HCT116 (cell line): ENCODE results near the gene PTPRC. TPM values are rescaled to one million over a fixed set of nuclear protein-coding genes. Genes with fewer than 3 reads are reported as not detected.

Source experiments
- ATAC-seq: fragments of 200-7000 bp; cut with Tn5 transposase; 2 replicates; pipeline ENCODE4 v1.9.1; 2020; ENCODE audit warnings: mild to moderate bottlenecking, moderate library complexity
- BruUV-seq: library from RNA; stranded (reverse); fragments of 400-500 nt; replicated peaks from 2 replicates; lab custom pipeline; 2021; lab: Mats Ljungman, UMichigan
- CTCF ChIA-PET: fragments of 300-600 bp; sonication (Branson Sonifier 250); formaldehyde crosslinking; loops from one replicate; lab custom pipeline; 2021; ENCODE audit warnings: antibody characterized with exemption; lab: Charles Lee
- POLR2A ChIA-PET: fragments of 300-600, 350-600 bp; sonication (Branson Sonifier 250); formaldehyde crosslinking; loops from one replicate; lab custom pipeline; 2021; ENCODE audit warnings: antibody characterized with exemption; lab: Charles Lee
- RAD21 ChIA-PET, 2 experiments: fragments of 300-600 bp; sonication (Branson Sonifier 250); formaldehyde crosslinking; loops; one replicate each; lab custom pipeline; 2023; ENCODE audit warnings: low total read pairs in 2 of 2; ENCODE audit not compliant: uncharacterized antibody in 2 of 2, unreplicated experiment in 2 of 2, low non-redundant PET in 1 of 2; lab: Charles Lee
- DNase-seq: peaks from one replicate; pipeline ENCODE4 v3.0.0-alpha.2; 2010; ENCODE audit warnings: low read depth, low spot score
- H2AFZ ChIP-seq: fragments of 200-600 bp; shearing (Covaris generic), sonication (generic); 2 replicates; pipeline ENCODE4 v1.6.1; 2017; ENCODE audit warnings: low read depth, mixed run types, mixed read lengths, antibody characterized with exemption, low read length; ENCODE audit not compliant: poor library complexity, severe bottlenecking
- H3K27ac ChIP-seq: 2 replicates; pipeline ENCODE4 v1.5.1; 2012; ENCODE audit warnings: low read depth, low read length
- H3K27me3 ChIP-seq: fragments of 200-600 bp; sonication (generic); 2 replicates; pipeline ENCODE4 v1.6.1; 2016; ENCODE audit warnings: mixed run types, low read length, mixed read lengths; ENCODE audit not compliant: insufficient read depth
- H3K36me3 ChIP-seq, 2 experiments: fragments of 200-500 bp in 1 of 2; fragments of 200-600 bp in 1 of 2; sonication (Bioruptor generic) in 1 of 2; sonication (generic) in 1 of 2; 2 replicates each; pipeline versions ENCODE4 v1.5.1 to v1.6.1; 2014 to 2016; ENCODE audit warnings: low read length in 2 of 2, inconsistent platforms in 1 of 2, mixed read lengths in 1 of 2, mixed run types in 1 of 2; ENCODE audit not compliant: insufficient read depth in 2 of 2, control insufficient read depth in 1 of 2
- H3K4me1 ChIP-seq, 2 experiments: fragments of 200-600 bp in 1 of 2; sonication (generic) in 1 of 2; 2 replicates each; pipeline versions ENCODE4 v1.5.1 to v1.6.1; 2012 to 2017; ENCODE audit warnings: low read length in 2 of 2, inconsistent platforms in 1 of 2, mild to moderate bottlenecking in 1 of 2, mixed read lengths in 1 of 2, mixed run types in 1 of 2, moderate library complexity in 1 of 2; ENCODE audit not compliant: insufficient read depth in 2 of 2, control insufficient read depth in 1 of 2
- H3K4me2 ChIP-seq: fragments of 200-600 bp; sonication (generic); 2 replicates; pipeline ENCODE4 v1.6.1; 2017; ENCODE audit warnings: mixed run types, low read length, mixed read lengths
- H3K4me3 ChIP-seq, 2 experiments: fragments of 200-600 bp in 1 of 2; sonication (generic) in 1 of 2; replicated peaks in 1 of 2; 2 replicates each; pipeline ENCODE4 v1.5.1; 2011 to 2016; ENCODE audit warnings: low read length in 2 of 2, control low read depth in 1 of 2, low read depth in 1 of 2, mild to moderate bottlenecking in 1 of 2, mixed read lengths in 1 of 2, mixed run types in 1 of 2
- H3K79me2 ChIP-seq: fragments of 200-600 bp; sonication (generic); 2 replicates; pipeline ENCODE4 v1.6.1; 2017; ENCODE audit warnings: mild to moderate bottlenecking, mixed run types, low read length, moderate library complexity, mixed read lengths; ENCODE audit not compliant: insufficient read depth
- H3K9ac ChIP-seq: fragments of 200-600 bp; sonication (generic); 2 replicates; pipeline ENCODE4 v1.6.1; 2016; ENCODE audit warnings: low read length, mixed read lengths
- H3K9me2 ChIP-seq: fragments of 200-600 bp; sonication (generic), shearing (Covaris generic); 2 replicates; pipeline ENCODE4 v1.6.1; 2017; ENCODE audit warnings: mixed run types, mild to moderate bottlenecking, moderate library complexity; ENCODE audit not compliant: insufficient read depth
- H3K9me3 ChIP-seq, 2 experiments: fragments of 200-500 bp in 1 of 2; fragments of 200-600 bp in 1 of 2; sonication (Bioruptor generic) in 1 of 2; sonication (generic) in 1 of 2; 2 replicates each; pipeline ENCODE4 v1.6.1; 2014 to 2017; ENCODE audit warnings: low read length in 2 of 2, mixed read lengths in 2 of 2, inconsistent platforms in 1 of 2, low read depth in 1 of 2, mild to moderate bottlenecking in 1 of 2, mixed run types in 1 of 2, moderate library complexity in 1 of 2; ENCODE audit not compliant: control insufficient read depth in 1 of 2, insufficient read depth in 1 of 2
- H4K20me1 ChIP-seq: fragments of 200-600 bp; sonication (generic), shearing (Covaris generic); 2 replicates; pipeline ENCODE4 v1.6.1; 2017; ENCODE audit warnings: mixed run types, mild to moderate bottlenecking, moderate library complexity; ENCODE audit not compliant: insufficient read depth
- CBX3 ChIP-seq: IDR thresholded peaks from 2 replicates; pipeline ENCODE4 v1.6.1; 2012; ENCODE audit warnings: low read depth
- CTCF ChIP-seq, 3 experiments: fragments of 200-600 bp in 1 of 3; sonication (generic) in 1 of 3; IDR thresholded peaks in 2 of 3; conservative IDR thresholded peaks in 1 of 3; 2 replicates each; pipeline ENCODE4 v1.5.1; 2012 to 2017; ENCODE audit warnings: low read depth in 2 of 3, low read length in 2 of 3, antibody characterized with exemption in 1 of 3, borderline replicate concordance in 1 of 3, control low read depth in 1 of 3, mild to moderate bottlenecking in 1 of 3, mixed read lengths in 1 of 3, mixed run types in 1 of 3, moderate library complexity in 1 of 3; ENCODE audit not compliant: insufficient read depth in 1 of 3
- EGR1 ChIP-seq: IDR thresholded peaks from 2 replicates; pipeline ENCODE4 v1.6.1; 2012; ENCODE audit warnings: low read depth
- ELF1 ChIP-seq: IDR thresholded peaks from 2 replicates; pipeline ENCODE4 v1.6.1; 2012; ENCODE audit warnings: low read depth, borderline replicate concordance
- EZH2 ChIP-seq: fragments of 200-600 bp; sonication (generic); IDR thresholded peaks from 2 replicates; pipeline ENCODE4 v1.6.1; 2017; ENCODE audit warnings: antibody characterized with exemption, mixed run types
- EZH2phosphoT487 ChIP-seq: fragments of 200-600 bp; IDR thresholded peaks from 2 replicates; pipeline ENCODE4 v1.6.1; 2018; ENCODE audit warnings: antibody characterized with exemption, borderline replicate concordance
- FOSL1 ChIP-seq: IDR thresholded peaks from 2 replicates; pipeline ENCODE4 v1.6.1; 2012; ENCODE audit warnings: low read depth
- JUND ChIP-seq: IDR thresholded peaks from 2 replicates; pipeline ENCODE4 v1.6.1; 2012
- POLR2A ChIP-seq: IDR thresholded peaks from 2 replicates; pipeline ENCODE4 v1.7.0; 2011; ENCODE audit warnings: borderline replicate concordance; ENCODE audit not compliant: insufficient read depth, insufficient read length; ENCODE audit errors: extremely low read depth
- RAD21 ChIP-seq: IDR thresholded peaks from 2 replicates; pipeline ENCODE4 v1.6.1; 2012; ENCODE audit warnings: low read depth, mild to moderate bottlenecking
- REST ChIP-seq: IDR thresholded peaks from 2 replicates; pipeline ENCODE4 v1.6.1; 2012; ENCODE audit warnings: low read depth
- SIN3A ChIP-seq: IDR thresholded peaks from 2 replicates; pipeline ENCODE4 v1.6.1; 2012; ENCODE audit warnings: low read depth
- SP1 ChIP-seq: IDR thresholded peaks from 2 replicates; pipeline ENCODE4 v1.6.1; 2012; ENCODE audit warnings: low read depth
- SRF ChIP-seq: IDR thresholded peaks from 2 replicates; pipeline ENCODE4 v1.6.1; 2012; ENCODE audit warnings: low read depth
- YY1 ChIP-seq: IDR thresholded peaks from 2 replicates; pipeline ENCODE4 v1.6.1; 2011; ENCODE audit warnings: low read length, low read depth, moderate library complexity, mild to moderate bottlenecking; ENCODE audit not compliant: insufficient replicate concordance; ENCODE audit errors: extremely low read depth
- ZNF274 ChIP-seq: fragments of 200-500 bp; sonication (Bioruptor generic); IDR thresholded peaks from 2 replicates; pipeline ENCODE4 v1.6.1; 2014; ENCODE audit warnings: mild to moderate bottlenecking, low read depth, low read length, inconsistent platforms
- intact Hi-C: fragments of 100-400 bp; cut with micrococcal nuclease; formaldehyde crosslinking; loops from 2 replicates; pipeline ENCODE4 v1.10.0; 2022
- total RNA-seq: library from RNA; stranded (reverse); gene quantifications from one replicate; pipeline ENCODE4 v1.2.1, GENCODE V29; 2021; ENCODE audit not compliant: unreplicated experiment
- TF ChIP-seq, protein P1 (sequence below): IDR thresholded peaks from 2 replicates; pipeline ENCODE4 v1.6.1; 2012

PTPRC gene
- total RNA-seq, 1 experiment from 2014 or later: 1.2 TPM

GRCh38 chr1:198751741-198752140 lies 112.9 kb downstream of the PTPRC start:
- ChIA-PET POLR2A (no interaction called here), CTCF (no interaction called here), RAD21 (no interaction called here)
- Histone ChIP-seq H3K27ac (no peak overlapping the region), H4K20me1 (no peaks in the 10 kb centered on the region), H3K4me3 (no peak overlapping the region), H3K27me3 (no peaks in the 10 kb centered on the region), H3K4me2 (no peak overlapping the region), H3K9ac (no peak overlapping the region), H3K9me2 (no peaks in the 10 kb centered on the region), H3K4me1 (no peaks in the 10 kb centered on the region), H3K79me2 (no peaks in the 10 kb centered on the region), H3K36me3 (no peaks in the 10 kb centered on the region), H3K9me3 (no peaks in the 10 kb centered on the region)
- intact Hi-C loops: loop anchor here (10.0 kb wide), 1 partner anchor 1763 kb away; no protein-coding TSS in a partner anchor
- no peak for DNase-seq
- no peak for TF ChIP-seq FOSL1
- no peak for TF ChIP-seq POLR2A
- no peak for TF ChIP-seq SP1
- no peak for TF ChIP-seq SIN3A
- TF ChIP-seq, all 23 proteins: peak for 0
- H2AFZ ChIP-seq: no peak overlapping the region
- BruUV-seq: no TSS peak
- ATAC-seq: no peak

DNA sequence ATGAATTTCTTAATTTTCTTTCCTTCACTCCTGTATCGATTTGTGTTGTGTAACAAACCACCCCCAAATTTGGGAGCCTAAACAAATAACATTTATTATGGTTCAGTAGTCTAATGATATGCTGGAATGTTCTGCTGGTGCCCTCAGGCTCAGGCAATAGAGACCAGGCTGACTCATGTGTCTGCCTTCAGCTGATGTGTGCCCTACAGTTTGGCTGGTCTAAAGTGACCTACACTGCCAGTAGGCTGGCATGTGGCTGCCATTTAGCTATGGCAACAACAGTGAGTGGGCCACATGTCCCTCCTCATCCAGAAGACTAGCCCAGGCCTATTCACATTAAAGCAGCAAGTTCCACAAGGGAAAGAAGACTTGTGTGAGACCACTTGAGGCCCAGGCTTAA lies 115.8 kb downstream of the PTPRC start:
- intact Hi-C loops: loop anchor here (5.0 to 10.0 kb wide), 4 partner anchors 708 to 1760 kb away; no protein-coding TSS in a partner anchor

More for the DNA sequence above, 115.8 kb downstream of the PTPRC start:
- Histone ChIP-seq H3K4me3 (no peak overlapping the region), H3K27ac (no peak overlapping the region), H3K79me2 (no peaks in the 10 kb centered on the region), H4K20me1 (no peaks in the 10 kb centered on the region), H3K27me3 (no peaks in the 10 kb centered on the region), H2AFZ (no peak overlapping the region), H3K36me3 (no peaks in the 10 kb centered on the region), H3K4me2 (no peak overlapping the region), H3K9ac (no peak overlapping the region), H3K9me2 (no peaks in the 10 kb centered on the region), H3K9me3 (no peaks in the 10 kb centered on the region), H3K4me1 (no peaks in the 10 kb centered on the region)
- RAD21 ChIA-PET: no interaction called here
- no peak for TF ChIP-seq SIN3A
- no peak for TF ChIP-seq POLR2A
- no peak for TF ChIP-seq CBX3
- no peak for TF ChIP-seq EZH2
- TF ChIP-seq CTCF (IDR thresholded peaks at IDR 0.05 in 2 of 3, conservative IDR thresholded peaks at IDR 0.05 in 1 of 3; ENCODE audit: borderline replicate concordance in 1 of 3, insufficient read depth in 1 of 3, low read depth in 2 of 3, low read length in 2 of 3): no peak
- no peak for TF ChIP-seq EZH2phosphoT487
- TF ChIP-seq, protein P1, sequence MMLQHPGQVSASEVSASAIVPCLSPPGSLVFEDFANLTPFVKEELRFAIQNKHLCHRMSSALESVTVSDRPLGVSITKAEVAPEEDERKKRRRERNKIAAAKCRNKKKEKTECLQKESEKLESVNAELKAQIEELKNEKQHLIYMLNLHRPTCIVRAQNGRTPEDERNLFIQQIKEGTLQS: no peak
- no peak for TF ChIP-seq JUND
- TF ChIP-seq ELF1: no peak
- no peak for TF ChIP-seq ZNF274
- no peak for TF ChIP-seq EGR1
- TF ChIP-seq YY1: no peak
- no peak for TF ChIP-seq RAD21
- no peak for TF ChIP-seq SP1
- TF ChIP-seq SRF: no peak
- no peak for TF ChIP-seq REST
- CTCF ChIA-PET: no interaction called here
- POLR2A ChIA-PET: no interaction called here
- no peak for ATAC-seq
- no TSS peak for BruUV-seq
- DNase-seq: no peak
